ENCODE data around the gene PDZRN4. TPM values are rescaled to one million over a fixed set of nuclear protein-coding genes. Genes with fewer than 3 reads are reported as not detected.

PDZRN4 gene
- total RNA-seq, 1 experiment from 2014 or later: not detected

DNA sequence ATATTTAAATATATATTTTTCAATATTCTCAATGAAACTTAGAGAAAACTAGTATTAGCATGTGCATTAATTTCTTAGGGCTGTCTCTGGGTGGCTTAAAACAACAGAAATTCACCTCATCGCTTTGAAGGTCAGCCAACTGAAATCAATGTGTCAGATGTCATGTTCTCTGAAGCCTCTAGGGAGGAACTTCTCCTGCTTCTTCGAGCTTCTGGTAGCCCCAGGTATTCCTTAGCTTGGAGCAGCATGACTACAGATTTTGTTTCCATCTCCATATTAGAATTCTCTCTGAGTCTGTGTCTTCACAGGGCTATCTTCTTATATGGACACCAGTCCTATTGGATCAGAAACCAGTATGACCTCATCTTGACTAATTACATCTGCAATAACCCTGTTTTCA, 221.5 kb downstream of the PDZRN4 start:
- intact Hi-C loops (cut with micrococcal nuclease; ENCODE audit: unreplicated experiment): no loop called here
- no peak for DNase-seq
- TF ChIP-seq, protein P1, sequence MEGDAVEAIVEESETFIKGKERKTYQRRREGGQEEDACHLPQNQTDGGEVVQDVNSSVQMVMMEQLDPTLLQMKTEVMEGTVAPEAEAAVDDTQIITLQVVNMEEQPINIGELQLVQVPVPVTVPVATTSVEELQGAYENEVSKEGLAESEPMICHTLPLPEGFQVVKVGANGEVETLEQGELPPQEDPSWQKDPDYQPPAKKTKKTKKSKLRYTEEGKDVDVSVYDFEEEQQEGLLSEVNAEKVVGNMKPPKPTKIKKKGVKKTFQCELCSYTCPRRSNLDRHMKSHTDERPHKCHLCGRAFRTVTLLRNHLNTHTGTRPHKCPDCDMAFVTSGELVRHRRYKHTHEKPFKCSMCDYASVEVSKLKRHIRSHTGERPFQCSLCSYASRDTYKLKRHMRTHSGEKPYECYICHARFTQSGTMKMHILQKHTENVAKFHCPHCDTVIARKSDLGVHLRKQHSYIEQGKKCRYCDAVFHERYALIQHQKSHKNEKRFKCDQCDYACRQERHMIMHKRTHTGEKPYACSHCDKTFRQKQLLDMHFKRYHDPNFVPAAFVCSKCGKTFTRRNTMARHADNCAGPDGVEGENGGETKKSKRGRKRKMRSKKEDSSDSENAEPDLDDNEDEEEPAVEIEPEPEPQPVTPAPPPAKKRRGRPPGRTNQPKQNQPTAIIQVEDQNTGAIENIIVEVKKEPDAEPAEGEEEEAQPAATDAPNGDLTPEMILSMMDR (IDR thresholded peaks at IDR 0.05; ENCODE audit: unreplicated experiment): no peak
- CTCF ChIA-PET: no interaction called here
- H3K4me3 Mint-ChIP-seq (ENCODE audit: low read depth, unreplicated experiment): no peak overlapping the region
- H3K9me3 Mint-ChIP-seq (ENCODE audit: low read depth, unreplicated experiment): no peaks in the 10 kb centered on the region
- no peaks in the 10 kb centered on the region for H3K4me1 Mint-ChIP-seq (ENCODE audit: low read depth, unreplicated experiment)
- no peaks in the 10 kb centered on the region for H3K27me3 Mint-ChIP-seq (ENCODE audit: unreplicated experiment)
- no TSS peak for BruUV-seq (replicated peaks)
- no peak overlapping the region for H3K27ac Mint-ChIP-seq (ENCODE audit: unreplicated experiment)
- H3K36me3 Mint-ChIP-seq (ENCODE audit: insufficient read depth, unreplicated experiment): no peaks in the 10 kb centered on the region

DNA sequence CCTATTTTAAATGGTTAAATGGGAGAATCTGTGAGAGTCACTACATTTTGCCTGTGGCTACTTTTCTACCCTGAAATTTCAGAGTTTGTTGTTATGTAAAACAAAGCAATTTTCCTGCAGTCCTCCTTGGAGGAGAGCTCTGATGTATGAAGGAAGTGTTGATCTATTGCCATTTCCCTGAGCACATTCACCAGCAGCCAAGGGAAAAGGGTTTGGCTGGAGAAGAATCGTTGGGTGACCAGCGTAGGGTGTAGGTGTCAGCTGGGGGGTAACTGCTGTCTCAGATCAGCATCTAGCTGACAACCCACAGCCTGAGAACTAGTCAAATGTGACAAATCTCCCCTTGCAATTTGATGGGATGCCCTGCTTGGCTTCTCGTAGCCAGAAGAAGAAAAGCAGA, 230.5 kb downstream of the PDZRN4 start:
- BruUV-seq (replicated peaks): no TSS peak
- H3K27me3 Mint-ChIP-seq (ENCODE audit: unreplicated experiment): no peaks in the 10 kb centered on the region
- H3K27ac Mint-ChIP-seq (ENCODE audit: unreplicated experiment): no peak overlapping the region
- intact Hi-C loops (cut with micrococcal nuclease; ENCODE audit: unreplicated experiment): no loop called here
- TF ChIP-seq, protein P1 (IDR thresholded peaks at IDR 0.05; ENCODE audit: unreplicated experiment): no peak
- H3K4me3 Mint-ChIP-seq (ENCODE audit: low read depth, unreplicated experiment): no peak overlapping the region
- no peaks in the 10 kb centered on the region for H3K36me3 Mint-ChIP-seq (ENCODE audit: insufficient read depth, unreplicated experiment)
- no peak for DNase-seq
- CTCF ChIA-PET: no interaction called here
- H3K9me3 Mint-ChIP-seq (ENCODE audit: low read depth, unreplicated experiment): no peaks in the 10 kb centered on the region
- H3K4me1 Mint-ChIP-seq (ENCODE audit: low read depth, unreplicated experiment): no peaks in the 10 kb centered on the region

DNA sequence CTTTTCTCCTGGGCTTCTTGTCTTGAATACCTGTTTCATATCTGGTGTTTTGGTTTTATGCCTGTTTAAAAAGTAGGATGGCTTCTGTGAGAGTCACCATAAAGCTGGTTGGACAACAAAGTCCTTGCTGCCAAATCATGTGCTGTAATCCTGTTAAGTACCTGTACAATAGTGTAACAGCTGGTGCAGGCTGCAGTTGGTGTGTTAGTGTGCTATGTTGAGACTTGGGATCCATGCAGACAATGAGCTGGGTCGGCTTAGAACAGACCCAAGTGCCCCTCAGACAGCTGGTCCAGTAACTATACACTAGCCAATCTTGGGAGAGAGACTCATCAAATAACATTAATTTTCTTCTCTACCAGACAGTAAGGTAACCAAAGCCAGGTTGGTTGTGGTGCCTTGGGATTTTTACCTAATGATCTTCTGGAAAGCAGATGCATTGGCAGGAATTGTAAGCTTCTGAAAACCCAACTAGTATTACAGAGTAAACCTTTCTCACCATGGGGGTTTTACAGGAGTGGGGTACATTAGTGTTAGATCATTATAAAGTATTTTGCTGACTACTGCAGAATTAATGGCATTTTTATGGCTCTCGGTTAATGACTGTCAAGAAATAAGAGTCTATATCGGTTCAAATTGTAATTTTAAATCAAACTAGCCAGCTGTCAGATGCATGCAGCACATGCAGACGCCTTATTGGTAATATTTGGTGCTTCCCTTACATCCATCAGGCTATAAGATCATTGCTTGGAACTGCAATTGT, 231.2 kb downstream of the PDZRN4 start:
- Mint-ChIP-seq H3K27me3 (ENCODE audit: unreplicated experiment) (no peaks in the 10 kb centered on the region), H3K27ac (ENCODE audit: unreplicated experiment) (no peak overlapping the region), H3K4me1 (ENCODE audit: low read depth, unreplicated experiment) (no peaks in the 10 kb centered on the region), H3K36me3 (ENCODE audit: insufficient read depth, unreplicated experiment) (no peaks in the 10 kb centered on the region), H3K9me3 (ENCODE audit: low read depth, unreplicated experiment) (no peaks in the 10 kb centered on the region), H3K4me3 (ENCODE audit: low read depth, unreplicated experiment) (no peak overlapping the region)
- CTCF ChIA-PET: no interaction called here
- no TSS peak for BruUV-seq (replicated peaks)
- no peak for DNase-seq
- intact Hi-C loops (cut with micrococcal nuclease; ENCODE audit: unreplicated experiment): no loop called here
- TF ChIP-seq, protein P1 (IDR thresholded peaks at IDR 0.05; ENCODE audit: unreplicated experiment): no peak

DNA sequence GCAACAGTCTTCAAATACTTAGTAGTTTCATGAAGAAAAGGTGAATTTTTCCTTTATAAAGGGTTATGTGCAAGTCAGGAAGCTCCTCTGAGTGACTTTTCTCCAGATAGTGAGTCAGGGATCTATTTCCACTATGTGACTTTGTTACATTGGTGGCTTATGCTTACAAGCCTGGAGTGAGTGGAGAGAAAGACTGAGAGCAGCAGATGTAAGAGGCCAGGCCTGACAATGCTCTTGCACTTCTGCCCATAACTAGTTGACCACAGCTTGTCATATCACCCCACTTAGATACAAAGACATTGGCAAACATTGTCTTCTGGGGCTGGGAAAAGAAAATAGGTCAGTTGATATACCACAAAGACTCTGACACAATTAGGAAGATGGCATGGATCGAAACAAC, 236.5 kb downstream of the PDZRN4 start:
- intact Hi-C loops (cut with micrococcal nuclease; ENCODE audit: unreplicated experiment): no loop called here
- CTCF ChIA-PET: no interaction called here
- Mint-ChIP-seq H3K4me3 (ENCODE audit: low read depth, unreplicated experiment) (no peak overlapping the region), H3K36me3 (ENCODE audit: insufficient read depth, unreplicated experiment) (no peaks in the 10 kb centered on the region), H3K27ac (ENCODE audit: unreplicated experiment) (no peak overlapping the region), H3K27me3 (ENCODE audit: unreplicated experiment) (no peaks in the 10 kb centered on the region), H3K4me1 (ENCODE audit: low read depth, unreplicated experiment) (no peaks in the 10 kb centered on the region), H3K9me3 (ENCODE audit: low read depth, unreplicated experiment) (peaks cover 3% of the 10 kb centered on the region)
- DNase-seq: no peak
- BruUV-seq (replicated peaks): no TSS peak
- TF ChIP-seq, protein P1 (IDR thresholded peaks at IDR 0.05; ENCODE audit: unreplicated experiment): no peak
